H1 (cell line): ENCODE measurements around the gene GCNA. TPM values are rescaled to one million over a fixed set of nuclear protein-coding genes. Genes with fewer than 3 reads are reported as not detected.

Experiments used
- CHD1 ChIP-seq: IDR thresholded peaks from 2 replicates; pipeline ENCODE4 v1.6.1; 2012; ENCODE audit warnings: low read depth, low read length, improper control_type of control experiment
- CHD7 ChIP-seq: fragments of 300-600 bp; sonication (generic); IDR thresholded peaks from 2 replicates; pipeline ENCODE4 v1.7.1; 2012; ENCODE audit warnings: low read length, moderate library complexity, mild to moderate bottlenecking, inconsistent platforms; ENCODE audit not compliant: insufficient replicate concordance
- RFX5 ChIP-seq: IDR thresholded peaks from 2 replicates; pipeline ENCODE4 v1.6.1; 2011; ENCODE audit warnings: low read depth, low read length, improper control_type of control experiment, borderline replicate concordance
- SAP30 ChIP-seq: fragments of 300-600 bp; sonication (generic); IDR thresholded peaks from 2 replicates; pipeline ENCODE4 v1.7.1; 2012; ENCODE audit warnings: low read length, moderate library complexity, mild to moderate bottlenecking, inconsistent platforms; ENCODE audit not compliant: insufficient read depth, insufficient replicate concordance
- TEAD4 ChIP-seq: IDR thresholded peaks from 2 replicates; pipeline ENCODE4 v1.6.1; 2012; ENCODE audit warnings: low read depth, low read length, inconsistent platforms, mixed read lengths
- polyA plus RNA-seq, 7 experiments: library from polyadenylated mRNA; depleted of rRNA in 3 of 7; stranded (reverse) in 5 of 7; unstranded in 2 of 7; fragments of >200 nt in 5 of 7; fragments of 200-250 nt in 2 of 7; gene quantifications; 1 replicate in 5 of 7; 2 replicates in 1 of 7; 4 replicates in 1 of 7; pipeline versions ENCODE4 v1.2.1 to v1.2.3, GENCODE V29; 2011 to 2013; ENCODE audit warnings: missing spikeins in 2 of 7, mixed read lengths in 2 of 7
- total RNA-seq: library from RNA; stranded (reverse); fragmentation: NEBNext Ultra II Directional; extraction: Animal tissue kit (Norgen Biotek cat#: 25700); gene quantifications from 2 replicates; pipeline ENCODE4 v1.2.1, GENCODE V29; 2021

The GCNA gene
- total and polyA plus RNA-seq, 2 of the 8 experiments (the other 6 are each of a cell fraction or from before 2014, with no cell fraction given) = 0.41 to 0.95 TPM

DNA sequence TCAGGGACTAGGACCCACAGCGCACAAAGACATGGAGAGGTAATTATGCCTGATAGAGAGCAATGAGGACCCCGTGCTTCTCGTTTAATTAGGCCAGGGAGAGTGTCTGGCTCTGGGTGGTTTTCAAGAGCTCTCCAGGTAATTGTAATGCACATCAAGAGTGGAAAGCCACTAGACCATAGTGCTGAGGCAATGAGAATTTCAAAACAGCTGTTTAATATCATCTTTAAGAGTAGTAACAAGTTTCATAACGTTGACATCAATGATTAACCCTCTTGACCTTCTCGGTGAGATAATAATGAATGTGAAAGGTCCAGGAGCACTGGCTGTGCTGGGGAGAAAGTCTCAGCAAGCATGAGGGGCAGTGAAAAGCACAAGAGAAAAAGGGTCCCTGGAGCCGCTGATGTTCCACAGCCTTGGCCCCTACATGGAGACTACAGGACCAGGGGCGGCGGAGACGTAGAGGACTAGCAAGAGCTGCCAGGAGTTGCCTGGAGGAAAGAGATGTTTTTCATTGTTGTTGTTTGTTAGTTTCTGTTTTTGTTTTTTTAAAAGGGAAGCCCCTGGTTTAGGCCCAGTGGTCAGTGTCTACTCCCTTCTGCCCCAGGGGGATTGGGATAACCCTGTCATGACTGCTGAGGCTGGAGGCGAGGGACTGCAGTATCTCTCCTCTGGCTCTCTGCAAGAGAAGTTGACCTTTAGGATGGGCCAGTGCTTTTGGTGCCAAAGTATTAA is 54.9 kb downstream of the GCNA start (continued):
- TF ChIP-seq CHD7 (no peak), RFX5 (no peak), TEAD4 (no peak), SAP30 (no peak), CHD1 (no peak)
